GM18517 (cell line): Measurements from ENCODE around the gene PSD.

ENCODE experiments used
- ATAC-seq: cut with Tn5 transposase; IDR thresholded peaks from one replicate; pipeline ENCODE4 v1.9.1; 2021; ENCODE audit warnings: mild to moderate bottlenecking, moderate library complexity; ENCODE audit not compliant: unreplicated experiment

The PSD gene

GRCh38 chr10:102405632-102406031, 13.0 kb downstream of the PSD start:
- ATAC-seq, result no peak

GRCh38 chr10:102405108-102405571, 13.4 kb downstream of the PSD start:
- no peak for ATAC-seq

DNA sequence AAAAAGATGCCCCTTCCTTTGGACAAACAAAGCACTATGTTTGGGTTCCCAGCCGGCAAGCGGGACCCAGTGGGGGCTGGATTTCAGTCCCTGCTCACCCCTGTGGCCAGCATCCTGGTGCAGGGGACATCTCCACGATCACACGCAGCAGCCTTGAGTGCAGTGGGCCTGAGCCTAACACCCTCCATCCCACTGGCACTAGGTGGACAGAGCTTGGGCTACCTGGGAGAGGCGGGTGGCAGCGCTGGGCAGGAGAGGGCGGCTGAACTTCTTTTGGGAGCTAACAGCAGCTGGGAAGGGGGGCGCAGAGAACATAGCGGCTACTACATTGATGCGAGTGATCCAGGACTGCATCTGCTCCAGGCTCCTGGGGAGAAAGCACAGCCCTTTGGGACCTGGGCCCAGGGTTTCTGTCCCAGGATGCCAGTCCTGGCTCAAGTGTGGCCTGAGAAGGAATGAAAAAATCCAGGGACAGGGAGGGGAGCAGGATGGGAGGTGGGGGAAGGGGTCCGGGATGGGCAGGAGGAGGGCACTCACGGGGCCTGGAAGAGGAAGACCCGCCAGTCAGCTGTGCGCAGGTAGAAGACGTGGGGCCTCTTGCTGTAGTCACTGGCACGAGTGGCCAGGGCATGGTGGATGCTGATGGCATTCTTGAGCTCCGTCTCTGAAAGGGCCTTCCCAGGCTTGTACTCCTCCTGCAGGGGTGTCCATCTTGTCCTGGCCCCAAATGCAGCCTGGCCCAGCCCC, 14.1 kb downstream of the PSD start:
- ATAC-seq, result no peak

DNA sequence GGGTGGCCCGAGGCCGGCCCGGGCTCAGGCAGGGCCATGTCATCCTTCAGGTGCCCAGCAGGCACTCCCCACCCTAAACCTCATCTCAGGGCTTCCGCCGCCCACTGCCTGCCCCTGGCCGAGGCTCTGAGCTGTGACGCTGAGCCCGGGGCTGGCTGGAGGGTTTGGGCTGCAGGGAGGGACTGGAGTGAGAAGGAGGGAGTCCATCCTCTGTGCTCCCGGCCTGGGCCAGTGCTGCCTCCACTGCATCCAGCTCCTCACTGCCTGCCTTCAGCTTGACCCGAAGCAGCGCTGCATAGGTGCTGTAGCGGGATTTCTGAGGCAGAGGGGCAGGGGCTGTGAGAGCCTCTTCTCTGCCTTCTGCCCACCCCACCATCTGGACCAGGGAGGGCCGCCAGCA, 15.5 kb downstream of the PSD start:
- no peak for ATAC-seq

DNA sequence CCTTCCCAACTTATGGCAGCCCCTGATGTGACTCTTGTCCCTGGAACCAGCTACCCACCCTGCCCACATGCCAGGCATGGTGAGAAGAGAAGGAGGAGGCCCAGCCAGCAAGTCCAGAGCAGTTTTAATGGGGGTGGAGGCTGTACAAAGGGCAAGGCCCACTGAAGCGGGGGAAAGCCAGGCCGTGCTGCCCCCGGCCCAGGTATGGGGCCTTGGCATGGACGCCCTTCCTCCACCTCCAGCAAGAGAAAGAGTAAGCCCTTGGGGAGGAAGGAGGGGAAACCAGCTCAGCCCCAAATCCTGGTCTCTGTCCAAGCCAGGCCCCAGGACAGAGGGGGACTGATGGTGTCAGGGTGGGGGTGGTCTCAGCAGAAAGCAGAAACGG, 16.1 kb downstream of the PSD start:
- ATAC-seq, result no peak

- ATAC-seq, result no peak
Measured at GRCh38 chr10:102401735-102402511, 16.7 kb downstream of the PSD start.

DNA sequence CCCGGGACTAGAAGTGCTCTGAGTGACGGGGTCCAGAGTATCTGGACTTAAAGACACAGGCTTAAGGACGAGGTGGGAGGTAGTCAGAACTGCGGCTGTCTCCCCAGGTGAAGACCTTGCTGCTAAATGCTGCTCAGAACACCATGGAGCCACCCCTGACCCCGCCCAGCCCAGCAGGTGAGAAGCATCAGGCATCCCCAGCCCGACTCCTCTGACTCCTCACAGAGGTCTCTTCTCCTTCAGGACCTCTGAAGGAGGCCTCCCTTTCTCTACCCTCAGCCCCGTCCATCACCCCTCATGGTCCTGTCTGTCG, 17.3 kb downstream of the PSD start:
- no peak for ATAC-seq

- no peak for ATAC-seq
Measured at GRCh38 chr10:102400598-102401341, 17.8 kb downstream of the PSD start.

DNA sequence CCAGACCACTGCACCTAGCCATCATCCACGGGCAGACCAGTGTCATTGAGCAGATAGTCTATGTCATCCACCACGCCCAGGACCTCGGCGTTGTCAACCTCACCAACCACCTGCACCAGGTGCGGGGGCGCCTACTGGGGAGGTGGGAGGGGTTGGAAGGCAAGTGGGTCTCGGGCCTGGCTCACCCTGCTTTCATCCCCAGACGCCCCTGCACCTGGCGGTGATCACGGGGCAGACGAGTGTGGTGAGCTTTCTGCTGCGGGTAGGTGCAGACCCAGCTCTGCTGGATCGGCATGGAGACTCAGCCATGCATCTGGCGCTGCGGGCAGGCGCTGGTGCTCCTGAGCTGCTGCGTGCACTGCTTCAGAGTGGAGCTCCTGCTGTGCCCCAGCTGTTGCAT, 18.5 kb downstream of the PSD start:
- ATAC-seq, result no peak

DNA sequence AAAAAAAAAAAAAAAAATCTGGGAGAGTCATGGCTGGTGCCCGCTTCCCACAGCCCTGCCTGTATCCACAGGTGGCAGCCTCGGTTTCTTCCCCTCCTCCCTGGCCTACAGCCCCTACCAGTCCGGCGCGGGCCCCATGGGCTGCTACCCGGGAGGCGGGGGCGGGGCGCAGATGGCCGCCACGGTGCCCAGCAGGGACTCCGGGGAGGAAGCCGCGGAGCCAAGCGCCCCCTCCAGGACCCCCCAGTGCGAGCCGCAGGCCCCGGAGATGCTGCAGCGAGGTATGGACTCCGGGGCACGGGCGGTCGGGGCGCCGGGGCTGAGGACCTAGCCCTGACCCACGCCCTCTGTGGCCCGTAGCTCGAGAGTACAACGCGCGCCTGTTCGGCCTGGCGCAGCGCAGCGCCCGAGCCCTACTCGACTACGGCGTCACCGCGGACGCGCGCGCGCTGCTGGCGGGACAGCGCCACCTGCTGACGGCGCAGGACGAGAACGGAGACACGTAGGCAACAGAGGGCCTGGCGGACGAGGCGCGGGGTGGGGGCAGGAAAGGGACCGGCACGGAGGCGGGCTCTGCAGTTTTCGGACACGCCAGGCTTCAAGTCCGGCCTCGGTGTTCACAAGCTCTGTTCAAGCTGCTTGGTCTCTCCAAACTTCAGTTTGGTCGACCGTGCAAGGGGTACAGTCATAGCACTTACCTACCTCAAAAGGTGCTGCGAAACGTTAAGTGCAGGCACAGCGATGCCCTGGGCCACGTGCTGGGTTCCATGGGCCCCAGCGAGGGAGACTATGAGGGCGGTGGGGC, 19.2 kb downstream of the PSD start:
- ATAC-seq, result peak; percentile 41

DNA sequence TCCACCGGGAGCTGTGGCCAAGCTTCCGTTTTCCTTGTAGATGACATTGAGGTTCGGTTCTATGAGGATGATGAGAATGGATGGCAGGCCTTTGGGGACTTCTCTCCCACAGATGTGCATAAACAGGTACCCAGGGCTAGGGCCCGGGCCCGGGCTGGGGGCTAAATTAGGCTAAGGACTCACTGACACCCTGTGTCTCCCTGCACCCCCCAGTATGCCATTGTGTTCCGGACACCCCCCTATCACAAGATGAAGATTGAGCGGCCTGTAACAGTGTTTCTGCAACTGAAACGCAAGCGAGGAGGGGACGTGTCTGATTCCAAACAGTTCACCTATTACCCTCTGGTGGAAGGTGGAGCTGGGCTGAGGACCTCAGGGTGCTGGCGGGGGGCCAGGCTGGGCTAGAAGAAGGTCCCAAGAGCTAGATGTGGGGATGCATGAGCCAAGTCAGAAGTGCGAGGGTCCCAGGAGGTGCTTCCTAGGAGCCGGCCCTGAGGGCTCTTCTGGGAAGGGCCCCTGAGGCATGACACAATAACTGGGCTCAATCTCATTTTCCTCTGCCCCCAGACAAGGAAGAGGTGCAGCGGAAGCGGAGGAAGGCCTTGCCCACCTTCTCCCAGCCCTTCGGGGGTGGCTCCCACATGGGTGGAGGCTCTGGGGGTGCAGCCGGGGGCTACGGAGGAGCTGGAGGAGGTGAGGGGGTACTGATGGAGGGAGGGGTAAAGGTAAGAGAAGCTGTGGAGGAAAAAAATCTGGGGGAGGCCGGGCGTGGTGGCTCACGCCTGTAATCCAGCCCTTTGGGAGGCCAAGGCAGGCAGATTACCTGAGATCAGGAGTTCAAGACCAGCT, 20.2 kb downstream of the PSD start:
- ATAC-seq, result no peak

DNA sequence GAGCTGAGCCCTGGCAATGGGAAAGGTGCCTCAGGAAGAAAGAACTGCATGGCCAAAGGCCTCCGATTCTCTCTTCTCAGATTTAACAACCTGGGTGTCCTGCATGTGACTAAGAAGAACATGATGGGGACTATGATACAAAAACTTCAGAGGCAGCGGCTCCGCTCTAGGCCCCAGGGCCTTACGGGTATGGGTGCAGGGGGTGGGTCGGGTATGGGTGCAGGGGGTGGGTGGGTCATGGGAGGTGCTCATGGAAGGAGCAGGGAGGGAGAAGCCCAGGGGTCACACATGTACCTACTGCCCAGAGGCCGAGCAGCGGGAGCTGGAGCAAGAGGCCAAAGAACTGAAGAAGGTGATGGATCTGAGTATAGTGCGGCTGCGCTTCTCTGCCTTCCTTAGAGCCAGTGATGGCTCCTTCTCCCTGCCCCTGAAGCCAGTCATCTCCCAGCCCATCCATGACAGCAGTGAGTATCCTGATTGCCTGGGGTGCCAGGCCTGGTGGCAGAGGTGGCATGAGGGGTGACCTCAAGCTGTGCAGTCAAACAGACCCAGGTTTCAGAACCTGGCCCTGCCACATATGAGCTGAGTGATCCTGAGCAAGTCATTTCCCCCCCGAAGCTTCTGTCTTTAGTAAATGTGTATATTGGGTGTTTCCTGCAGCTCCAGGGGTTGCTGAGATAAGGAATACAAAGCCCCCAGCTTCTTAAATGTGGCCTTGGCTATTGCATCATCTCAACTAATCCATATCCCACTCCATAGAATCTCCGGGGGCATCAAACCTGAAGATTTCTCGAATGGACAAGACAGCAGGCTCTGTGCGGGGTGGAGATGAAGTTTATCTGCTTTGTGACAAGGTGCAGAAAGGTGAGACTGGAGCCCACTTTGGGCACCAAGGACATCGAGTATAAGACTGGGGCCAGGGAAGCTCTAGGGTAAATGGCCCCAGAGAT, 21.1 kb downstream of the PSD start:
- no peak for ATAC-seq

DNA sequence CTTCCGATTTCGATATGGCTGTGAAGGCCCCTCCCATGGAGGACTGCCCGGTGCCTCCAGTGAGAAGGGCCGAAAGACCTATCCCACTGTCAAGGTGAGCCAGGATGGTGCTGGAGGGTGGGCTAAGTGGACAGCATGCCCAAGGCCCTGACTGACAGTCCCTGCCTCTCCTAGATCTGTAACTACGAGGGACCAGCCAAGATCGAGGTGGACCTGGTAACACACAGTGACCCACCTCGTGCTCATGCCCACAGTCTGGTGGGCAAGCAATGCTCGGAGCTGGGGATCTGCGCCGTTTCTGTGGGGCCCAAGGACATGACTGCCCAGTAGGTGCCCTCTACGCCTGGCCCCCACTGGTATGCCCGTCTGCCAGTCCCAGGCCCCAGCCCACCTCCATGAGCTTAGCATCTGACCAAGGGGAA, 21.8 kb downstream of the PSD start:
- no peak for ATAC-seq

- no peak for ATAC-seq
Measured at GRCh38 chr10:102396317-102396650, 22.3 kb downstream of the PSD start.

DNA sequence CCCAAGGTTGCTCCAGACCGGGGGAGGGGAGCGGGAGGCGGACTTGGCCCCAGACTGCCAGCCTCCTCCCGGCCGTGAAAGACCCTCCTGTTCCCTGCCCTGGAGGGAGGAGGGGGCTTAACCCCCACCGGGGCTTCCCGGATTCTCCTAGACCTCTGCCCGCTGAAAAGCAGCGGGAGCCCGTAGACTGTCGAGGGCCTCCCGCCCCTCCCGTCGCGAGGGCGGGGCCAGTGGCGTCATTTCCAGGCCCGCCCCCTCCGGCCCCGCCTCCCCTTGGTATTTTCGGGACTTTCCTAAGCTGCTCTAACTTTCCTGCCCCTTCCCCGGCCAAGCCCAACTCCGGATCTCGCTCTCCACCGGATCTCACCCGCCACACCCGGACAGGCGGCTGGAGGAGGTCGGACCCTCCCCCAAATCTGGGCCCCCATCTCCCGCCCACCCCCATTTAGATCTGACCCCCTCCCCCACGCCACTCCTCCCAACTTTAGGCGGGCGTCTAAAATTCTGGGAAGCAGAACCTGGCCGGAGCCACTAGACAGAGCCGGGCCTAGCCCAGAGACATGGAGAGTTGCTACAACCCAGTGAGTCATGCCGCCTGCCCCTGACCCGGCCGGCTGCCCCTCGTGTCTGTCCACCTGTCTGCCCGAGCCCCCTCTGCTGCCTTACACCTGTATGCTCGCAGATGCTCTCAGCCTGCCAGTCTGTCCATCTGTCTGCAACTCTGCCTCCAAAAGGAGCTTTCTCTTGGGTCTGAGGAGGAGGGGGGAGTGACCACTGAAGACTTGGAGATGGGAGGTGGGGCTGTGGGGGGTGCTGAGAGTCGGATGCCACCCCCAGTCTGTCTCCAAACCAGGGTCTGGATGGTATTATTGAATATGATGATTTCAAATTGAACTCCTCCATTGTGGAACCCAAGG, 22.9 kb downstream of the PSD start, which contains the start of gene NFKB2:
Gene NFKB2 (plus strand): TSS at position 306 of the 917 bp plus-strand sequence. CDS start 255 bp downstream, at position 561.
- ATAC-seq, result no peak

GRCh38 chr10:102394801-102395399, 23.7 kb downstream of the PSD start:
- ATAC-seq, result peak; percentile 6

GRCh38 chr10:102394079-102394800, 24.3 kb downstream of the PSD start:
- peak; percentile 80 for ATAC-seq
